GM23338 (cell line): ENCODE measurements around the gene CRACDL. TPM values are rescaled to one million over a fixed set of nuclear protein-coding genes. Genes with fewer than 3 reads are reported as not detected.

Experiments used
- ATAC-seq: fragments of 200-7000 bp; cut with Tn5 transposase; 3 replicates; pipeline ENCODE4 v1.9.1; 2020
- DNase-seq: peaks from one replicate; pipeline ENCODE4 v3.0.0-alpha.2; 2015; ENCODE audit warnings: low spot score
- H2AFZ ChIP-seq: fragments of 200-600 bp; sonication (generic); 2 replicates; pipeline ENCODE4 v1.8.0; 2016; ENCODE audit warnings: antibody characterized with exemption, mild to moderate bottlenecking, moderate library complexity
- H3F3A ChIP-seq: fragments of 200-600 bp; sonication (generic); replicated peaks from 2 replicates; pipeline ENCODE4 v1.8.0; 2017; ENCODE audit warnings: antibody characterized with exemption, mixed run types, low read depth
- H3K27ac ChIP-seq: fragments of 200-600 bp; sonication (generic); 2 replicates; pipeline ENCODE4 v1.6.1; 2016; ENCODE audit warnings: low read depth
- H3K27me3 ChIP-seq: fragments of 200-600 bp; sonication (generic); 2 replicates; pipeline ENCODE4 v1.8.0; 2016; ENCODE audit warnings: mild to moderate bottlenecking, mixed run types, moderate library complexity; ENCODE audit not compliant: insufficient read depth
- H3K36me3 ChIP-seq: fragments of 200-600 bp; sonication (generic); 2 replicates; pipeline ENCODE4 v1.8.0; 2016; ENCODE audit warnings: mild to moderate bottlenecking; ENCODE audit not compliant: insufficient read depth
- H3K4me1 ChIP-seq: fragments of 200-600 bp; sonication (generic); 2 replicates; pipeline ENCODE4 v1.8.0; 2016; ENCODE audit warnings: mild to moderate bottlenecking, moderate library complexity; ENCODE audit not compliant: insufficient read depth
- H3K4me2 ChIP-seq: fragments of 200-600 bp; sonication (generic); 2 replicates; pipeline ENCODE4 v1.7.1; 2017; ENCODE audit warnings: mixed run types
- H3K4me3 ChIP-seq: fragments of 200-600 bp; sonication (generic); 2 replicates; pipeline ENCODE4 v1.6.1; 2016; ENCODE audit warnings: mixed run types
- H3K79me2 ChIP-seq: fragments of 200-600 bp; sonication (generic); replicated peaks from 2 replicates; pipeline ENCODE4 v1.8.0; 2017; ENCODE audit warnings: mild to moderate bottlenecking; ENCODE audit not compliant: insufficient read depth
- H3K9me2 ChIP-seq: fragments of 200-600 bp; sonication (generic); 2 replicates; pipeline ENCODE4 v1.8.0; 2017; ENCODE audit not compliant: insufficient read depth
- H4K20me1 ChIP-seq: fragments of 200-600 bp; sonication (generic); replicated peaks from 2 replicates; pipeline ENCODE4 v1.8.0; 2017; ENCODE audit warnings: mild to moderate bottlenecking; ENCODE audit not compliant: insufficient read depth
- H3K27ac Mint-ChIP-seq: 2 replicates; pipeline ENCODE4 v1.8.0; 2020; ENCODE audit warnings: inconsistent platforms, mild to moderate bottlenecking, moderate library complexity, mixed read lengths
- H3K27me3 Mint-ChIP-seq: 3 replicates; pipeline ENCODE4 v1.8.0; 2022; ENCODE audit warnings: low read depth, mild to moderate bottlenecking, moderate library complexity, mixed read lengths, inconsistent platforms; ENCODE audit not compliant: insufficient read depth, poor library complexity
- H3K36me3 Mint-ChIP-seq: 3 replicates; pipeline ENCODE4 v1.8.0; 2021; ENCODE audit warnings: low read depth, mild to moderate bottlenecking, inconsistent platforms, moderate library complexity, mixed read lengths
- H3K4me1 Mint-ChIP-seq: 3 replicates; pipeline ENCODE4 v1.8.0; 2020; ENCODE audit warnings: mild to moderate bottlenecking, inconsistent platforms, mixed read lengths
- H3K4me3 Mint-ChIP-seq: 3 replicates; pipeline ENCODE4 v1.8.0; 2021; ENCODE audit warnings: moderate library complexity, mild to moderate bottlenecking, inconsistent platforms, mixed read lengths
- H3K9me3 Mint-ChIP-seq: 3 replicates; pipeline ENCODE4 v1.8.0; 2020; ENCODE audit warnings: moderate library complexity, mild to moderate bottlenecking, inconsistent platforms, mixed read lengths
- CREB1 ChIP-seq: fragments of 250-450 bp; sonication (Bioruptor Pico); IDR thresholded peaks from 2 replicates; pipeline ENCODE4 v1.5.0; 2020; ENCODE audit warnings: low read depth, mild to moderate bottlenecking, moderate library complexity
- EZH2 ChIP-seq: fragments of 200-600 bp; sonication (generic); IDR thresholded peaks from one replicate; pipeline ENCODE4 v1.8.0; 2017; ENCODE audit warnings: antibody characterized with exemption, mild to moderate bottlenecking, low read depth; ENCODE audit not compliant: unreplicated experiment
- EZH2phosphoT487 ChIP-seq: fragments of 200-600 bp; sonication (generic); IDR thresholded peaks from one replicate; pipeline ENCODE4 v1.8.1; 2018; ENCODE audit warnings: antibody characterized with exemption; ENCODE audit not compliant: unreplicated experiment
- JUNB ChIP-seq: IDR thresholded peaks from one replicate; pipeline ENCODE4 v1.6.1; 2016; ENCODE audit warnings: antibody characterized with exemption; ENCODE audit not compliant: unreplicated experiment
- NANOG ChIP-seq: IDR thresholded peaks from 2 replicates; pipeline ENCODE4 v1.6.1; 2016; ENCODE audit warnings: antibody characterized with exemption, borderline replicate concordance
- POLR2AphosphoS5 ChIP-seq: IDR thresholded peaks from 2 replicates; pipeline ENCODE4 v1.6.1; 2016; ENCODE audit warnings: antibody characterized with exemption, low read depth
- STAT1 ChIP-seq: IDR thresholded peaks from one replicate; pipeline ENCODE4 v1.6.1; 2016; ENCODE audit warnings: antibody characterized with exemption; ENCODE audit not compliant: unreplicated experiment
- ZNF114 ChIP-seq: fragments of 250-450 bp; sonication (Bioruptor Pico); IDR thresholded peaks from 2 replicates; pipeline ENCODE4 v1.5.0; 2020; ENCODE audit warnings: mild to moderate bottlenecking, moderate library complexity
- ZNF331 ChIP-seq: fragments of 250-450 bp; sonication (Bioruptor Pico); IDR thresholded peaks from 2 replicates; pipeline ENCODE4 v1.5.0; 2020; ENCODE audit warnings: low read depth, mild to moderate bottlenecking, moderate library complexity
- polyA plus RNA-seq: library from polyadenylated mRNA; unstranded; fragments of >200 nt; fragmentation: Nextera tagmentation; extraction: Ambion mirVana; gene quantifications from 2 replicates; pipeline ENCODE4 v1.2.1, GENCODE V29; 2016
- total RNA-seq: library from RNA; depleted of rRNA; stranded (reverse); fragments of >200 nt; shearing (Covaris generic); gene quantifications from 2 replicates; pipeline ENCODE4 v1.2.3, GENCODE V29; 2014
- TF ChIP-seq, protein P1 (sequence below): IDR thresholded peaks from 2 replicates; pipeline ENCODE4 v1.6.1; 2016; ENCODE audit warnings: antibody characterized with exemption
- TF ChIP-seq, protein P2 (sequence below): fragments of 250-450 bp; sonication (Bioruptor Pico); IDR thresholded peaks from 2 replicates; pipeline ENCODE4 v1.5.0; 2020; ENCODE audit warnings: mild to moderate bottlenecking, moderate library complexity
- TF ChIP-seq, protein P3 (sequence below): IDR thresholded peaks from one replicate; pipeline ENCODE4 v1.6.1; 2018; ENCODE audit warnings: antibody characterized with exemption; ENCODE audit not compliant: unreplicated experiment
- TF ChIP-seq, protein P4 (sequence below), 2 experiments: fragments of 200-600 bp in 1 of 2; sonication (generic) in 1 of 2; conservative IDR thresholded peaks; 2 replicates each; pipeline versions ENCODE4 v1.5.1 to v1.6.1; 2016 to 2017; ENCODE audit warnings: antibody characterized with exemption in 2 of 2, low read depth in 2 of 2, mild to moderate bottlenecking in 2 of 2, moderate library complexity in 1 of 2

The CRACDL gene
- total and polyA plus RNA-seq, 2 experiments from 2014 or later, result 0.14 to 0.16 TPM

DNA sequence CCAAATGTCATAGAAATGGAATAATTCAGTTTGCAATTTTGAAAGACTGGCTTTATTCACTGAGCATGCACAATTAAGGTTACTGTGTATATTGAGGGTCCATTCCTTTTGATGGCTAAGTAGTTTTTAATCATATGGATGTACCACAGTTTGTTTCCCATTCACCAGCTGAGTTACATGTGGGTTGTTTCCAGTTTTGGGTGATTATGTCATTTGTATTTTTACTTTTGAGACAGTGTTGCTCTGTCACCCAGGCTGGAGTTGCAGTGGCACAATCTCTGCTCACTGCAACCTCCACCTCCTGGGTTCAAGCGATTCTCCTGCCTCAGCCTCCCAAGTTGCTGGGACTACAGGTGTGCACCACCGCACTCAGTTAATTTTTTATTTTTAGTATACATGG, 124.3 kb downstream of the CRACDL start:
- H3K9me3 Mint-ChIP-seq, result no peaks in the 10 kb centered on the region
- H3K79me2 ChIP-seq, result no peaks in the 10 kb centered on the region
- H3K27me3 ChIP-seq, result no peaks in the 10 kb centered on the region
- no peak overlapping the region for H2AFZ ChIP-seq
- H3K9me2 ChIP-seq, result no peaks in the 10 kb centered on the region; the same call in 1 of the 2 replicates
- ATAC-seq (no peak), DNase-seq (no peak)
- H3K4me3 ChIP-seq, result no peak overlapping the region
- no peak overlapping the region for H3K27ac Mint-ChIP-seq
- no peaks in the 10 kb centered on the region; the same call in 1 of the 2 replicates for H3K36me3 ChIP-seq
- H3K27ac ChIP-seq, result no peak overlapping the region
- peaks cover 8% of the 10 kb centered on the region; the same call in 1 of the 3 replicates for H3K4me1 Mint-ChIP-seq
- peaks cover 4% of the 10 kb centered on the region for H3K27me3 Mint-ChIP-seq
- no peak for TF ChIP-seq POLR2AphosphoS5
- no peak for TF ChIP-seq CREB1 (CRISPR knock-in tag)
- no peak for TF ChIP-seq STAT1
- no peak for TF ChIP-seq EZH2
- TF ChIP-seq, protein P1, sequence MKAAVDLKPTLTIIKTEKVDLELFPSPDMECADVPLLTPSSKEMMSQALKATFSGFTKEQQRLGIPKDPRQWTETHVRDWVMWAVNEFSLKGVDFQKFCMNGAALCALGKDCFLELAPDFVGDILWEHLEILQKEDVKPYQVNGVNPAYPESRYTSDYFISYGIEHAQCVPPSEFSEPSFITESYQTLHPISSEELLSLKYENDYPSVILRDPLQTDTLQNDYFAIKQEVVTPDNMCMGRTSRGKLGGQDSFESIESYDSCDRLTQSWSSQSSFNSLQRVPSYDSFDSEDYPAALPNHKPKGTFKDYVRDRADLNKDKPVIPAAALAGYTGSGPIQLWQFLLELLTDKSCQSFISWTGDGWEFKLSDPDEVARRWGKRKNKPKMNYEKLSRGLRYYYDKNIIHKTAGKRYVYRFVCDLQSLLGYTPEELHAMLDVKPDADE, result no peak
- TF ChIP-seq ZNF114 (CRISPR knock-in tag), result no peak
- TF ChIP-seq, protein P2, sequence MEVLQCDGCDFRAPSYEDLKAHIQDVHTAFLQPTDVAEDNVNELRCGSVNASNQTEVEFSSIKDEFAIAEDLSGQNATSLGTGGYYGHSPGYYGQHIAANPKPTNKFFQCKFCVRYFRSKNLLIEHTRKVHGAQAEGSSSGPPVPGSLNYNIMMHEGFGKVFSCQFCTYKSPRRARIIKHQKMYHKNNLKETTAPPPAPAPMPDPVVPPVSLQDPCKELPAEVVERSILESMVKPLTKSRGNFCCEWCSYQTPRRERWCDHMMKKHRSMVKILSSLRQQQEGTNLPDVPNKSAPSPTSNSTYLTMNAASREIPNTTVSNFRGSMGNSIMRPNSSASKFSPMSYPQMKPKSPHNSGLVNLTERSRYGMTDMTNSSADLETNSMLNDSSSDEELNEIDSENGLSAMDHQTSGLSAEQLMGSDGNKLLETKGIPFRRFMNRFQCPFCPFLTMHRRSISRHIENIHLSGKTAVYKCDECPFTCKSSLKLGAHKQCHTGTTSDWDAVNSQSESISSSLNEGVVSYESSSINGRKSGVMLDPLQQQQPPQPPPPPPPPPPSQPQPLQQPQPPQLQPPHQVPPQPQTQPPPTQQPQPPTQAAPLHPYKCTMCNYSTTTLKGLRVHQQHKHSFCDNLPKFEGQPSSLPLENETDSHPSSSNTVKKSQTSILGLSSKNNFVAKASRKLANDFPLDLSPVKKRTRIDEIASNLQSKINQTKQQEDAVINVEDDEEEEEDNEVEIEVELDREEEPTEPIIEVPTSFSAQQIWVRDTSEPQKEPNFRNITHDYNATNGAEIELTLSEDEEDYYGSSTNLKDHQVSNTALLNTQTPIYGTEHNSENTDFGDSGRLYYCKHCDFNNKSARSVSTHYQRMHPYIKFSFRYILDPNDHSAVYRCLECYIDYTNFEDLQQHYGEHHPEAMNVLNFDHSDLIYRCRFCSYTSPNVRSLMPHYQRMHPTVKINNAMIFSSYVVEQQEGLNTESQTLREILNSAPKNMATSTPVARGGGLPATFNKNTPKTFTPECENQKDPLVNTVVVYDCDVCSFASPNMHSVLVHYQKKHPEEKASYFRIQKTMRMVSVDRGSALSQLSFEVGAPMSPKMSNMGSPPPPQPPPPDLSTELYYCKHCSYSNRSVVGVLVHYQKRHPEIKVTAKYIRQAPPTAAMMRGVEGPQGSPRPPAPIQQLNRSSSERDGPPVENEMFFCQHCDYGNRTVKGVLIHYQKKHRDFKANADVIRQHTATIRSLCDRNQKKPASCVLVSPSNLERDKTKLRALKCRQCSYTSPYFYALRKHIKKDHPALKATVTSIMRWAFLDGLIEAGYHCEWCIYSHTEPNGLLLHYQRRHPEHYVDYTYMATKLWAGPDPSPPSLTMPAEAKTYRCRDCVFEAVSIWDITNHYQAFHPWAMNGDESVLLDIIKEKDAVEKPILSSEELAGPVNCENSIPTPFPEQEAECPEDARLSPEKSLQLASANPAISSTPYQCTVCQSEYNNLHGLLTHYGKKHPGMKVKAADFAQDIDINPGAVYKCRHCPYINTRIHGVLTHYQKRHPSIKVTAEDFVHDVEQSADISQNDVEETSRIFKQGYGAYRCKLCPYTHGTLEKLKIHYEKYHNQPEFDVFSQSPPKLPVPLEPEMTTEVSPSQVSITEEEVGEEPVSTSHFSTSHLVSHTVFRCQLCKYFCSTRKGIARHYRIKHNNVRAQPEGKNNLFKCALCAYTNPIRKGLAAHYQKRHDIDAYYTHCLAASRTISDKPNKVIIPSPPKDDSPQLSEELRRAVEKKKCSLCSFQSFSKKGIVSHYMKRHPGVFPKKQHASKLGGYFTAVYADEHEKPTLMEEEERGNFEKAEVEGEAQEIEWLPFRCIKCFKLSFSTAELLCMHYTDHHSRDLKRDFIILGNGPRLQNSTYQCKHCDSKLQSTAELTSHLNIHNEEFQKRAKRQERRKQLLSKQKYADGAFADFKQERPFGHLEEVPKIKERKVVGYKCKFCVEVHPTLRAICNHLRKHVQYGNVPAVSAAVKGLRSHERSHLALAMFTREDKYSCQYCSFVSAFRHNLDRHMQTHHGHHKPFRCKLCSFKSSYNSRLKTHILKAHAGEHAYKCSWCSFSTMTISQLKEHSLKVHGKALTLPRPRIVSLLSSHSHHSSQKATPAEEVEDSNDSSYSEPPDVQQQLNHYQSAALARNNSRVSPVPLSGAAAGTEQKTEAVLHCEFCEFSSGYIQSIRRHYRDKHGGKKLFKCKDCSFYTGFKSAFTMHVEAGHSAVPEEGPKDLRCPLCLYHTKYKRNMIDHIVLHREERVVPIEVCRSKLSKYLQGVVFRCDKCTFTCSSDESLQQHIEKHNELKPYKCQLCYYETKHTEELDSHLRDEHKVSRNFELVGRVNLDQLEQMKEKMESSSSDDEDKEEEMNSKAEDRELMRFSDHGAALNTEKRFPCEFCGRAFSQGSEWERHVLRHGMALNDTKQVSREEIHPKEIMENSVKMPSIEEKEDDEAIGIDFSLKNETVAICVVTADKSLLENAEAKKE, result no peak
- no peak for TF ChIP-seq EZH2phosphoT487
- TF ChIP-seq, protein P3, sequence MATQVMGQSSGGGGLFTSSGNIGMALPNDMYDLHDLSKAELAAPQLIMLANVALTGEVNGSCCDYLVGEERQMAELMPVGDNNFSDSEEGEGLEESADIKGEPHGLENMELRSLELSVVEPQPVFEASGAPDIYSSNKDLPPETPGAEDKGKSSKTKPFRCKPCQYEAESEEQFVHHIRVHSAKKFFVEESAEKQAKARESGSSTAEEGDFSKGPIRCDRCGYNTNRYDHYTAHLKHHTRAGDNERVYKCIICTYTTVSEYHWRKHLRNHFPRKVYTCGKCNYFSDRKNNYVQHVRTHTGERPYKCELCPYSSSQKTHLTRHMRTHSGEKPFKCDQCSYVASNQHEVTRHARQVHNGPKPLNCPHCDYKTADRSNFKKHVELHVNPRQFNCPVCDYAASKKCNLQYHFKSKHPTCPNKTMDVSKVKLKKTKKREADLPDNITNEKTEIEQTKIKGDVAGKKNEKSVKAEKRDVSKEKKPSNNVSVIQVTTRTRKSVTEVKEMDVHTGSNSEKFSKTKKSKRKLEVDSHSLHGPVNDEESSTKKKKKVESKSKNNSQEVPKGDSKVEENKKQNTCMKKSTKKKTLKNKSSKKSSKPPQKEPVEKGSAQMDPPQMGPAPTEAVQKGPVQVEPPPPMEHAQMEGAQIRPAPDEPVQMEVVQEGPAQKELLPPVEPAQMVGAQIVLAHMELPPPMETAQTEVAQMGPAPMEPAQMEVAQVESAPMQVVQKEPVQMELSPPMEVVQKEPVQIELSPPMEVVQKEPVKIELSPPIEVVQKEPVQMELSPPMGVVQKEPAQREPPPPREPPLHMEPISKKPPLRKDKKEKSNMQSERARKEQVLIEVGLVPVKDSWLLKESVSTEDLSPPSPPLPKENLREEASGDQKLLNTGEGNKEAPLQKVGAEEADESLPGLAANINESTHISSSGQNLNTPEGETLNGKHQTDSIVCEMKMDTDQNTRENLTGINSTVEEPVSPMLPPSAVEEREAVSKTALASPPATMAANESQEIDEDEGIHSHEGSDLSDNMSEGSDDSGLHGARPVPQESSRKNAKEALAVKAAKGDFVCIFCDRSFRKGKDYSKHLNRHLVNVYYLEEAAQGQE, result no peak
- no peak for TF ChIP-seq JUNB
- no peak for TF ChIP-seq ZNF331 (CRISPR knock-in tag)
- TF ChIP-seq NANOG, result no peak
- TF ChIP-seq, protein P4, sequence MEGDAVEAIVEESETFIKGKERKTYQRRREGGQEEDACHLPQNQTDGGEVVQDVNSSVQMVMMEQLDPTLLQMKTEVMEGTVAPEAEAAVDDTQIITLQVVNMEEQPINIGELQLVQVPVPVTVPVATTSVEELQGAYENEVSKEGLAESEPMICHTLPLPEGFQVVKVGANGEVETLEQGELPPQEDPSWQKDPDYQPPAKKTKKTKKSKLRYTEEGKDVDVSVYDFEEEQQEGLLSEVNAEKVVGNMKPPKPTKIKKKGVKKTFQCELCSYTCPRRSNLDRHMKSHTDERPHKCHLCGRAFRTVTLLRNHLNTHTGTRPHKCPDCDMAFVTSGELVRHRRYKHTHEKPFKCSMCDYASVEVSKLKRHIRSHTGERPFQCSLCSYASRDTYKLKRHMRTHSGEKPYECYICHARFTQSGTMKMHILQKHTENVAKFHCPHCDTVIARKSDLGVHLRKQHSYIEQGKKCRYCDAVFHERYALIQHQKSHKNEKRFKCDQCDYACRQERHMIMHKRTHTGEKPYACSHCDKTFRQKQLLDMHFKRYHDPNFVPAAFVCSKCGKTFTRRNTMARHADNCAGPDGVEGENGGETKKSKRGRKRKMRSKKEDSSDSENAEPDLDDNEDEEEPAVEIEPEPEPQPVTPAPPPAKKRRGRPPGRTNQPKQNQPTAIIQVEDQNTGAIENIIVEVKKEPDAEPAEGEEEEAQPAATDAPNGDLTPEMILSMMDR (conservative IDR thresholded peaks at IDR 0.05; ENCODE audit: low read depth in 2 of 2), result no peak
- no peaks in the 10 kb centered on the region for H3K36me3 Mint-ChIP-seq
- H3K4me1 ChIP-seq, result no peaks in the 10 kb centered on the region
- H3K4me3 Mint-ChIP-seq, result no peak overlapping the region
- no peaks in the 10 kb centered on the region for H4K20me1 ChIP-seq
- H3F3A ChIP-seq, result no peaks in the 10 kb centered on the region
- H3K4me2 ChIP-seq, result no peak overlapping the region
